ENCODE results near the gene C11orf16. TPM values are rescaled to one million over a fixed set of nuclear protein-coding genes. Genes with fewer than 3 reads are reported as not detected.
"Not testable (repeated sequence)": the region's sequence is repeated elsewhere in the genome, so short reads cannot be mapped to it uniquely, and the experiment has no call there.

The C11orf16 gene
- total RNA-seq (2021) (not detected in 2 replicates), Bru-seq, nascent RNA (not detected), BruChase-seq, experiment 1, labeled RNA remaining after a 2-hour chase (percentile 5 among the genes with signal in this experiment), BruChase-seq, experiment 2, labeled RNA remaining after a 6-hour chase (percentile 9 among the genes with signal in this experiment)
- long read RNA-seq, partial matches to known transcripts = 0 of 1 reads
- long read RNA-seq, other reads (novel, unspliced or antisense) = 1 of 1 reads

GRCh38 chr11:8932564-8933180 lies at the start of gene C11orf16:
Gene C11orf16, minus strand, starts transcription at chr11:8932947. Its CDS starts 639 bp downstream, at chr11:8932308.
- no peak for DNase-seq
- Histone ChIP-seq H3K9me2 (ENCODE audit: insufficient read depth) (no peaks in the 10 kb centered on the region), H3K27me3 (ENCODE audit: insufficient read depth, low read depth) (no peaks in the 10 kb centered on the region), H2AFZ (no peak within 1 kb of the TSS), H3F3A (ENCODE audit: insufficient read depth, low read depth) (peaks cover 8% of the 10 kb centered on the region; the same call in 1 of the 2 replicates), H3K27ac (no peak within 1 kb of the TSS), H3K4me2 (no peak within 1 kb of the TSS), H3K36me3 (ENCODE audit: low read depth) (no peaks in the 10 kb centered on the region), H3K79me2 (ENCODE audit: low read depth) (no peaks in the 10 kb centered on the region), H3K4me1 (replicated peaks; ENCODE audit: insufficient read depth) (0 out of 2 replicates have a peak, but pooled peaks cover 12% of the 10 kb centered on the region), H3K9me3 (ENCODE audit: insufficient read depth, low read depth) (no peaks in the 10 kb centered on the region), H4K20me1 (ENCODE audit: insufficient read depth) (no peaks in the 10 kb centered on the region), H3K4me3 (no peak within 1 kb of the TSS)
- BruUV-seq (replicated peaks) = no TSS peak
- TF ChIP-seq CTCF (conservative IDR thresholded peaks at IDR 0.05) (no peak), EZH2 (IDR thresholded peaks at IDR 0.05; ENCODE audit: low read depth) (no peak)
- ChIA-PET CTCF (no interaction called here), POLR2A (ENCODE audit: unreplicated experiment) (no interaction called here)
- intact Hi-C loops (cut with micrococcal nuclease; ENCODE audit: unreplicated experiment) = no loop called here

- H3K4me2 ChIP-seq = no peak overlapping the region
- no peaks in the 10 kb centered on the region for H3K9me2 ChIP-seq (ENCODE audit: insufficient read depth)
- no peaks in the 10 kb centered on the region for H3K36me3 ChIP-seq (ENCODE audit: low read depth)
- CTCF ChIA-PET = no interaction called here
- H3K27me3 ChIP-seq (ENCODE audit: insufficient read depth, low read depth) = no peaks in the 10 kb centered on the region
- intact Hi-C loops (cut with micrococcal nuclease; ENCODE audit: unreplicated experiment) = no loop called here
- no peaks in the 10 kb centered on the region for H3K79me2 ChIP-seq (ENCODE audit: low read depth)
- no peaks in the 10 kb centered on the region for H4K20me1 ChIP-seq (ENCODE audit: insufficient read depth)
- no TSS peak for BruUV-seq (replicated peaks)
- H3K9me3 ChIP-seq (ENCODE audit: insufficient read depth, low read depth) = no peaks in the 10 kb centered on the region
- H3F3A ChIP-seq (ENCODE audit: insufficient read depth, low read depth) = no peaks in the 10 kb centered on the region
- POLR2A ChIA-PET (ENCODE audit: unreplicated experiment) = no interaction called here
- H2AFZ ChIP-seq = no peak overlapping the region
- H3K27ac ChIP-seq = no peak overlapping the region
- DNase-seq = no peak
- H3K4me1 ChIP-seq (replicated peaks; ENCODE audit: insufficient read depth) = no peaks in the 10 kb centered on the region
- H3K4me3 ChIP-seq = no peak overlapping the region
- TF ChIP-seq CTCF (conservative IDR thresholded peaks at IDR 0.05) = no peak
- TF ChIP-seq EZH2 (IDR thresholded peaks at IDR 0.05; ENCODE audit: low read depth) = no peak
Measured at GRCh38 chr11:8980485-8980884, 47.7 kb upstream of the C11orf16 start.

GRCh38 chr11:8979365-8979764 lies 46.6 kb upstream of the C11orf16 start:
- H3K4me3 ChIP-seq; H3K27ac ChIP-seq; BruUV-seq (replicated peaks); H3K4me2 ChIP-seq; H4K20me1 ChIP-seq (ENCODE audit: insufficient read depth); intact Hi-C loops (cut with micrococcal nuclease; ENCODE audit: unreplicated experiment); H3K36me3 ChIP-seq (ENCODE audit: low read depth); DNase-seq; H3K79me2 ChIP-seq (ENCODE audit: low read depth); H3K4me1 ChIP-seq (replicated peaks; ENCODE audit: insufficient read depth); H3F3A ChIP-seq (ENCODE audit: insufficient read depth, low read depth); H3K27me3 ChIP-seq (ENCODE audit: insufficient read depth, low read depth); CTCF ChIA-PET; H2AFZ ChIP-seq; POLR2A ChIA-PET (ENCODE audit: unreplicated experiment); H3K9me2 ChIP-seq (ENCODE audit: insufficient read depth); H3K9me3 ChIP-seq (ENCODE audit: insufficient read depth, low read depth): not testable (repeated sequence)

Measured in PC-9 (cell line).